Measurements from ENCODE around the gene SPON1. TPM values are rescaled to one million over a fixed set of nuclear protein-coding genes. Genes with fewer than 3 reads are reported as not detected.
"Not testable (repeated sequence)": the region's sequence is repeated elsewhere in the genome, so short reads cannot be mapped to it uniquely, and the experiment has no call there.

SPON1 gene
- total RNA-seq, 1 experiment from 2014 or later: 6.4 TPM

DNA sequence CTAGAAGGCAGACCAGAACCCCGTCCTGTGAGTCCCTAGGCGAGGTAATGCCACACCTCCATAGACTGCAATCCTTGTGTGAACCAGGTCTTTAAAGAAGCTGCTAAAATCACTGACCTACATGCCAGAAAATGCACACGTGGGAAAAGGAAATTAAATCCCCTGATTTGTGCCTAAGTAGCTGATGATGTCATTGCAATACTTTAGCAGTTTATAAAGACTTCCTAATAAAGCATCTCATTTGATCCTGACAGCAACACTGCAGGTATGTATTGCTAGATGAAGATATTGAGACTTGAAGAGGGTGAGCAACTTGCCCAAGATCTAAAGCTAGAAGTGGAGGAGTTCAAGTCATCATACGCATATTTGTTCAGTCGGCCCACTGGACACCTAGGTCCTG is 289.2 kb downstream of the SPON1 start:
- H3K4me3 Mint-ChIP-seq: no peak overlapping the region
- peaks cover 4% of the 10 kb centered on the region for H3K27me3 Mint-ChIP-seq (ENCODE audit: low read depth)
- H3K36me3 Mint-ChIP-seq: no peaks in the 10 kb centered on the region
- H3K4me1 Mint-ChIP-seq: peaks cover 19% of the 10 kb centered on the region
- ATAC-seq: no peak
- ChIA-PET CTCF (interaction anchor here (0.6 to 1.3 kb wide), 2 partner anchors 161 to 764 kb away, joined by 4 read pairs; no protein-coding TSS in a partner anchor), POLR2A (no interaction called here)
- no peak for DNase-seq (ENCODE audit: low spot score)
- TF ChIP-seq ZNF416 (CRISPR knock-in tag; IDR thresholded peaks at IDR 0.05) (no peak), ZNF121 (CRISPR knock-in tag; IDR thresholded peaks at IDR 0.05) (no peak), SMAD3 (CRISPR knock-in tag; IDR thresholded peaks at IDR 0.05; ENCODE audit: borderline replicate concordance) (no peak), ZNF263 (CRISPR knock-in tag; IDR thresholded peaks at IDR 0.05; ENCODE audit: low read depth) (no peak), IRF2 (CRISPR knock-in tag; IDR thresholded peaks at IDR 0.05; ENCODE audit: borderline replicate concordance, low read depth) (no peak), ZNF317 (CRISPR knock-in tag; IDR thresholded peaks at IDR 0.05; ENCODE audit: borderline replicate concordance, low read depth) (no peak), GRHL2 (CRISPR knock-in tag; IDR thresholded peaks at IDR 0.05; ENCODE audit: insufficient replicate concordance, severe bottlenecking) (no peak), FOXK1 (CRISPR knock-in tag; IDR thresholded peaks at IDR 0.05) (no peak), ATF1 (CRISPR knock-in tag; IDR thresholded peaks at IDR 0.05) (no peak), ESRRA (CRISPR knock-in tag; IDR thresholded peaks at IDR 0.05; ENCODE audit: borderline replicate concordance) (no peak)
- TF ChIP-seq, protein P1, sequence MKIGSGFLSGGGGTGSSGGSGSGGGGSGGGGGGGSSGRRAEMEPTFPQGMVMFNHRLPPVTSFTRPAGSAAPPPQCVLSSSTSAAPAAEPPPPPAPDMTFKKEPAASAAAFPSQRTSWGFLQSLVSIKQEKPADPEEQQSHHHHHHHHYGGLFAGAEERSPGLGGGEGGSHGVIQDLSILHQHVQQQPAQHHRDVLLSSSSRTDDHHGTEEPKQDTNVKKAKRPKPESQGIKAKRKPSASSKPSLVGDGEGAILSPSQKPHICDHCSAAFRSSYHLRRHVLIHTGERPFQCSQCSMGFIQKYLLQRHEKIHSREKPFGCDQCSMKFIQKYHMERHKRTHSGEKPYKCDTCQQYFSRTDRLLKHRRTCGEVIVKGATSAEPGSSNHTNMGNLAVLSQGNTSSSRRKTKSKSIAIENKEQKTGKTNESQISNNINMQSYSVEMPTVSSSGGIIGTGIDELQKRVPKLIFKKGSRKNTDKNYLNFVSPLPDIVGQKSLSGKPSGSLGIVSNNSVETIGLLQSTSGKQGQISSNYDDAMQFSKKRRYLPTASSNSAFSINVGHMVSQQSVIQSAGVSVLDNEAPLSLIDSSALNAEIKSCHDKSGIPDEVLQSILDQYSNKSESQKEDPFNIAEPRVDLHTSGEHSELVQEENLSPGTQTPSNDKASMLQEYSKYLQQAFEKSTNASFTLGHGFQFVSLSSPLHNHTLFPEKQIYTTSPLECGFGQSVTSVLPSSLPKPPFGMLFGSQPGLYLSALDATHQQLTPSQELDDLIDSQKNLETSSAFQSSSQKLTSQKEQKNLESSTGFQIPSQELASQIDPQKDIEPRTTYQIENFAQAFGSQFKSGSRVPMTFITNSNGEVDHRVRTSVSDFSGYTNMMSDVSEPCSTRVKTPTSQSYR (CRISPR knock-in tag; IDR thresholded peaks at IDR 0.05): no peak
- TF ChIP-seq, protein P2, sequence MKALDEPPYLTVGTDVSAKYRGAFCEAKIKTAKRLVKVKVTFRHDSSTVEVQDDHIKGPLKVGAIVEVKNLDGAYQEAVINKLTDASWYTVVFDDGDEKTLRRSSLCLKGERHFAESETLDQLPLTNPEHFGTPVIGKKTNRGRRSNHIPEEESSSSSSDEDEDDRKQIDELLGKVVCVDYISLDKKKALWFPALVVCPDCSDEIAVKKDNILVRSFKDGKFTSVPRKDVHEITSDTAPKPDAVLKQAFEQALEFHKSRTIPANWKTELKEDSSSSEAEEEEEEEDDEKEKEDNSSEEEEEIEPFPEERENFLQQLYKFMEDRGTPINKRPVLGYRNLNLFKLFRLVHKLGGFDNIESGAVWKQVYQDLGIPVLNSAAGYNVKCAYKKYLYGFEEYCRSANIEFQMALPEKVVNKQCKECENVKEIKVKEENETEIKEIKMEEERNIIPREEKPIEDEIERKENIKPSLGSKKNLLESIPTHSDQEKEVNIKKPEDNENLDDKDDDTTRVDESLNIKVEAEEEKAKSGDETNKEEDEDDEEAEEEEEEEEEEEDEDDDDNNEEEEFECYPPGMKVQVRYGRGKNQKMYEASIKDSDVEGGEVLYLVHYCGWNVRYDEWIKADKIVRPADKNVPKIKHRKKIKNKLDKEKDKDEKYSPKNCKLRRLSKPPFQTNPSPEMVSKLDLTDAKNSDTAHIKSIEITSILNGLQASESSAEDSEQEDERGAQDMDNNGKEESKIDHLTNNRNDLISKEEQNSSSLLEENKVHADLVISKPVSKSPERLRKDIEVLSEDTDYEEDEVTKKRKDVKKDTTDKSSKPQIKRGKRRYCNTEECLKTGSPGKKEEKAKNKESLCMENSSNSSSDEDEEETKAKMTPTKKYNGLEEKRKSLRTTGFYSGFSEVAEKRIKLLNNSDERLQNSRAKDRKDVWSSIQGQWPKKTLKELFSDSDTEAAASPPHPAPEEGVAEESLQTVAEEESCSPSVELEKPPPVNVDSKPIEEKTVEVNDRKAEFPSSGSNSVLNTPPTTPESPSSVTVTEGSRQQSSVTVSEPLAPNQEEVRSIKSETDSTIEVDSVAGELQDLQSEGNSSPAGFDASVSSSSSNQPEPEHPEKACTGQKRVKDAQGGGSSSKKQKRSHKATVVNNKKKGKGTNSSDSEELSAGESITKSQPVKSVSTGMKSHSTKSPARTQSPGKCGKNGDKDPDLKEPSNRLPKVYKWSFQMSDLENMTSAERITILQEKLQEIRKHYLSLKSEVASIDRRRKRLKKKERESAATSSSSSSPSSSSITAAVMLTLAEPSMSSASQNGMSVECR (CRISPR knock-in tag; IDR thresholded peaks at IDR 0.05; ENCODE audit: borderline replicate concordance): no peak
- TF ChIP-seq, protein P3, sequence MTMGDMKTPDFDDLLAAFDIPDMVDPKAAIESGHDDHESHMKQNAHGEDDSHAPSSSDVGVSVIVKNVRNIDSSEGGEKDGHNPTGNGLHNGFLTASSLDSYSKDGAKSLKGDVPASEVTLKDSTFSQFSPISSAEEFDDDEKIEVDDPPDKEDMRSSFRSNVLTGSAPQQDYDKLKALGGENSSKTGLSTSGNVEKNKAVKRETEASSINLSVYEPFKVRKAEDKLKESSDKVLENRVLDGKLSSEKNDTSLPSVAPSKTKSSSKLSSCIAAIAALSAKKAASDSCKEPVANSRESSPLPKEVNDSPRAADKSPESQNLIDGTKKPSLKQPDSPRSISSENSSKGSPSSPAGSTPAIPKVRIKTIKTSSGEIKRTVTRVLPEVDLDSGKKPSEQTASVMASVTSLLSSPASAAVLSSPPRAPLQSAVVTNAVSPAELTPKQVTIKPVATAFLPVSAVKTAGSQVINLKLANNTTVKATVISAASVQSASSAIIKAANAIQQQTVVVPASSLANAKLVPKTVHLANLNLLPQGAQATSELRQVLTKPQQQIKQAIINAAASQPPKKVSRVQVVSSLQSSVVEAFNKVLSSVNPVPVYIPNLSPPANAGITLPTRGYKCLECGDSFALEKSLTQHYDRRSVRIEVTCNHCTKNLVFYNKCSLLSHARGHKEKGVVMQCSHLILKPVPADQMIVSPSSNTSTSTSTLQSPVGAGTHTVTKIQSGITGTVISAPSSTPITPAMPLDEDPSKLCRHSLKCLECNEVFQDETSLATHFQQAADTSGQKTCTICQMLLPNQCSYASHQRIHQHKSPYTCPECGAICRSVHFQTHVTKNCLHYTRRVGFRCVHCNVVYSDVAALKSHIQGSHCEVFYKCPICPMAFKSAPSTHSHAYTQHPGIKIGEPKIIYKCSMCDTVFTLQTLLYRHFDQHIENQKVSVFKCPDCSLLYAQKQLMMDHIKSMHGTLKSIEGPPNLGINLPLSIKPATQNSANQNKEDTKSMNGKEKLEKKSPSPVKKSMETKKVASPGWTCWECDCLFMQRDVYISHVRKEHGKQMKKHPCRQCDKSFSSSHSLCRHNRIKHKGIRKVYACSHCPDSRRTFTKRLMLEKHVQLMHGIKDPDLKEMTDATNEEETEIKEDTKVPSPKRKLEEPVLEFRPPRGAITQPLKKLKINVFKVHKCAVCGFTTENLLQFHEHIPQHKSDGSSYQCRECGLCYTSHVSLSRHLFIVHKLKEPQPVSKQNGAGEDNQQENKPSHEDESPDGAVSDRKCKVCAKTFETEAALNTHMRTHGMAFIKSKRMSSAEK (CRISPR knock-in tag; IDR thresholded peaks at IDR 0.05; ENCODE audit: borderline replicate concordance): no peak
- TF ChIP-seq, protein P4, sequence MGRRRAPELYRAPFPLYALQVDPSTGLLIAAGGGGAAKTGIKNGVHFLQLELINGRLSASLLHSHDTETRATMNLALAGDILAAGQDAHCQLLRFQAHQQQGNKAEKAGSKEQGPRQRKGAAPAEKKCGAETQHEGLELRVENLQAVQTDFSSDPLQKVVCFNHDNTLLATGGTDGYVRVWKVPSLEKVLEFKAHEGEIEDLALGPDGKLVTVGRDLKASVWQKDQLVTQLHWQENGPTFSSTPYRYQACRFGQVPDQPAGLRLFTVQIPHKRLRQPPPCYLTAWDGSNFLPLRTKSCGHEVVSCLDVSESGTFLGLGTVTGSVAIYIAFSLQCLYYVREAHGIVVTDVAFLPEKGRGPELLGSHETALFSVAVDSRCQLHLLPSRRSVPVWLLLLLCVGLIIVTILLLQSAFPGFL (CRISPR knock-in tag; IDR thresholded peaks at IDR 0.05; ENCODE audit: borderline replicate concordance): no peak
- TF ChIP-seq, protein P5, sequence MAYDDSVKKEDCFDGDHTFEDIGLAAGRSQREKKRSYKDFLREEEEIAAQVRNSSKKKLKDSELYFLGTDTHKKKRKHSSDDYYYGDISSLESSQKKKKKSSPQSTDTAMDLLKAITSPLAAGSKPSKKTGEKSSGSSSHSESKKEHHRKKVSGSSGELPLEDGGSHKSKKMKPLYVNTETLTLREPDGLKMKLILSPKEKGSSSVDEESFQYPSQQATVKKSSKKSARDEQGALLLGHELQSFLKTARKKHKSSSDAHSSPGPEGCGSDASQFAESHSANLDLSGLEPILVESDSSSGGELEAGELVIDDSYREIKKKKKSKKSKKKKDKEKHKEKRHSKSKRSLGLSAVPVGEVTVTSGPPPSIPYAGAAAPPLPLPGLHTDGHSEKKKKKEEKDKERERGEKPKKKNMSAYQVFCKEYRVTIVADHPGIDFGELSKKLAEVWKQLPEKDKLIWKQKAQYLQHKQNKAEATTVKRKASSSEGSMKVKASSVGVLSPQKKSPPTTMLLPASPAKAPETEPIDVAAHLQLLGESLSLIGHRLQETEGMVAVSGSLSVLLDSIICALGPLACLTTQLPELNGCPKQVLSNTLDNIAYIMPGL (CRISPR knock-in tag; IDR thresholded peaks at IDR 0.05): no peak
- H3K27ac Mint-ChIP-seq: no peak overlapping the region
- H3K9me3 Mint-ChIP-seq: no peaks in the 10 kb centered on the region

DNA sequence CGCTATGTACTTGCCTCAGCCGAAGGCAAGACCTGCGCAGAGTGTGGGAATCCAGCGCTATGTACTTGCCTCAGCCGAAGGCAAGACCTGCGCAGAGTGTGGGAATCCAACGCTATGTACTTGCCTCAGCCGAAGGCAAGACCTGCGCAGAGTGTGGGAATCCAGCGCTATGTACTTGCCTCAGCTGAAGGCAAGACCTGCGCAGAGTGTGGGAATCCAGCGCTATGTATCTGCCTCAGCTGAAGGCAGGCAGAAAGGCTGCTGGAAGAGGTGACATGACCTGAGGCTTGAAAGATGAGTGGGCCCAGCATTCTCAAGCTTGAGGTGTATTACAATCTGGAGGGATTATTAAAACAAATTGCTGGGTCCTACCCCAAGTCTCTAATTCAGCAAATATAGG is 290.0 kb downstream of the SPON1 start:
- ATAC-seq; H3K4me3 Mint-ChIP-seq; H3K27ac Mint-ChIP-seq; H3K9me3 Mint-ChIP-seq; H3K27me3 Mint-ChIP-seq (ENCODE audit: low read depth); POLR2A ChIA-PET; H3K36me3 Mint-ChIP-seq; DNase-seq (ENCODE audit: low spot score): not testable (repeated sequence)
- H3K4me1 Mint-ChIP-seq: peaks cover 18% of the 10 kb centered on the region
- CTCF ChIA-PET: interaction anchor here (1.5 to 1.6 kb wide), 3 partner anchors 160 to 202 kb away, joined by 4 to 8 read pairs (median 6); no protein-coding TSS in a partner anchor
